BLaER1 treated with 17β-estradiol and CSF1 and Interleukin-3, amounts not matched to agents 10 nM and 100 nM (cell line): ENCODE data around the gene GADD45A.
"Not testable (repeated sequence)": the region's sequence is repeated elsewhere in the genome, so short reads cannot be mapped to it uniquely, and the experiment has no call there.

Experiments used
- H3K27ac ChIP-seq, 11 experiments: shearing (Covaris generic); formaldehyde crosslinking; 2 replicates each; pipeline ENCODE4 v1.8.1; 2022
- H3K27me3 ChIP-seq, 11 experiments: shearing (Covaris generic); formaldehyde crosslinking; 2 replicates each; pipeline ENCODE4 v1.8.1; 2022
- H3K36me3 ChIP-seq, 11 experiments: shearing (Covaris generic); formaldehyde crosslinking; 2 replicates each; pipeline ENCODE4 v1.8.1; 2022
- H3K4me1 ChIP-seq, 10 experiments: shearing (Covaris generic); formaldehyde crosslinking; 2 replicates each; pipeline ENCODE4 v1.8.1; 2022
- H3K4me2 ChIP-seq, 11 experiments: shearing (Covaris generic); formaldehyde crosslinking; 2 replicates each; pipeline ENCODE4 v1.8.1; 2022
- H3K4me3 ChIP-seq, 10 experiments: shearing (Covaris generic); formaldehyde crosslinking; 2 replicates each; pipeline ENCODE4 v1.8.1; 2022
- H3K9ac ChIP-seq, 11 experiments: shearing (Covaris generic); formaldehyde crosslinking; 2 replicates each; pipeline ENCODE4 v1.8.1; 2022
- H3K9me3 ChIP-seq, 11 experiments: shearing (Covaris generic); formaldehyde crosslinking; replicated peaks in 1 of 11; 2 replicates each; pipeline ENCODE4 v1.8.1; 2022
- H4K20me1 ChIP-seq, 11 experiments: shearing (Covaris generic); formaldehyde crosslinking; 2 replicates each; pipeline ENCODE4 v1.8.1; 2022
- Cebpa-rat ChIP-seq, 11 experiments: shearing (Covaris generic); IDR thresholded peaks; 2 replicates each; pipeline ENCODE4 v1.8.1; 2022

GADD45A gene

DNA sequence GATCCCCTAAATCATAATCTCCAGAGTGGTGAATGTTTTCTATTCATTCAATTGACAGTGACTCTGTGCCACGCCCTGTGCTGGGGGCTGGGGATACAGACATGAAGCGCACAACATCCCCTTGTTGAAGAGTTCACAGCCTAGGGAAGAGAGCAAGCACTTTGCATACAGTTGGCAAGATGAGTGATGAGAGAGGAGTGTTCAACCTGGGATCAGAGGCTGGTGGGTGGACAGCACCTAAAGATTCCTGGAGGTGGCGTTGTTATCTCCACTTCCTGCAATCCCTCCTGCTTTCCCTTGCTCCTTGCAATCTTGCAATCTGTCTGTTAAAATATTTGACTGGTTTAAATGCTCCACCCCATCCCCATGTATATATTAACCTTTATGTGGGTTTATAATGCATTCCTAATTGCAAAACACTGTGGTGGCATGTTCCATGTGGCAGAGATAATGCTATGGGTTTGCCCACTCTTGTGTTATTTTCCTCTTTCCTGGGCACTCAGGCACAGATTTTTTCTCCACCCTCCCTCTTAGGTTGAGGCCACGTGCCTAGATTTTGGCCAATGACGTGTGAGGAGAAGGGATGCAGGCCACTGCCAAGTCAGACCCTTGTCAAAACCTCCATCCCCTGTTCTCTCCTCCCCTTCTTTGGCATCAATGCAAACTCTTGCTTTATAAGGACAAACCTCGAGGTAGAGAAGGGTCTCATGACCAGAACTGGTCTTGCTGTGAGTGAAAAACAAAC, 36.2 kb upstream of the GADD45A start:
- Histone ChIP-seq H3K4me1 (peaks cover 0 to 7% (median 0%) of the 10 kb centered on the region in 10 experiments; a peak in 2 of 20 replicates), H4K20me1 (no peaks in the 10 kb centered on the region), H3K27me3 (no peaks in the 10 kb centered on the region), H3K4me2 (no peak overlapping the region), H3K36me3 (no peaks in the 10 kb centered on the region), H3K9ac (no peak overlapping the region), H3K27ac (no peak overlapping the region), H3K4me3 (no peak overlapping the region), H3K9me3 (no peaks in the 10 kb centered on the region)
- TF ChIP-seq Cebpa-rat (IDR thresholded peaks at IDR 0.05) = no peak

- H3K27me3 ChIP-seq = no peaks in the 10 kb centered on the region
These were observed 34.9 kb upstream of the GADD45A start for GRCh38 chr1:67650061-67650460.

DNA sequence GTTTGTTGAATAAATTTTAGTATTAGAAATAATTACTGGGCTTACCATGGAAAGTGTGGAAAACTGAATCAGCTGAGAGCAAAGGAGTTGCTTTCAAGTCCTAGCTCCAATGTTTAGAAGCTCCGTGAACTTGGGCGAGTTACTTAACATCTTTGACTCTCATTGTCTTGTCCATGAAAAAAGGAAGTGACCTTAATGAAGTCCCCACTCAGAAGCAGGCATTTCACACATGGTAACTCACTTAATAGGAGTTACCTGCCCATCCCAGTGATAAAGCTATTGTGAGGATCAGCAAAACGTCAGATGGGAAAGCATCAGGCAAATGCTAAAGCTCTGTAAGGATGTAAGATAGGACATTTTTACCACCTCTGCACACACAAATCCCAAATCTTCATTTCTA, 34.0 kb upstream of the GADD45A start:
- H4K20me1 ChIP-seq = no peaks in the 10 kb centered on the region
- H3K4me1 ChIP-seq = peaks cover 0 to 7% (median 0%) of the 10 kb centered on the region in 10 experiments; a peak in 2 of 20 replicates
- H3K36me3 ChIP-seq = no peaks in the 10 kb centered on the region
- no peak overlapping the region for H3K27ac ChIP-seq
- no peaks in the 10 kb centered on the region for H3K27me3 ChIP-seq
- H3K9me3 ChIP-seq = no peaks in the 10 kb centered on the region
- H3K4me3 ChIP-seq = no peak overlapping the region
- no peak overlapping the region for H3K9ac ChIP-seq
- no peak for TF ChIP-seq Cebpa-rat (IDR thresholded peaks at IDR 0.05)
- H3K4me2 ChIP-seq = no peak overlapping the region

More at GRCh38 chr1:67650061-67650460, 34.9 kb upstream of the GADD45A start:
- Histone ChIP-seq H3K4me2 (no peak overlapping the region), H3K4me1 (peaks cover 0 to 7% (median 0%) of the 10 kb centered on the region in 10 experiments; a peak in 2 of 20 replicates), H3K9me3 (no peaks in the 10 kb centered on the region), H3K27ac (no peak overlapping the region), H3K9ac (no peak overlapping the region), H4K20me1 (no peaks in the 10 kb centered on the region), H3K4me3 (no peak overlapping the region), H3K36me3 (no peaks in the 10 kb centered on the region)
- no peak for TF ChIP-seq Cebpa-rat (IDR thresholded peaks at IDR 0.05)

- Histone ChIP-seq H3K4me2 (no peak overlapping the region), H3K27me3 (no peaks in the 10 kb centered on the region), H3K9ac (no peak overlapping the region), H3K4me1 (peaks cover 0 to 7% (median 0%) of the 10 kb centered on the region in 10 experiments; a peak in 2 of 20 replicates), H3K27ac (no peak overlapping the region), H3K36me3 (no peaks in the 10 kb centered on the region), H3K4me3 (no peak overlapping the region), H3K9me3 (no peaks in the 10 kb centered on the region; a peak in 1 of 22 replicates), H4K20me1 (no peaks in the 10 kb centered on the region)
- TF ChIP-seq Cebpa-rat (IDR thresholded peaks at IDR 0.05) = no peak
These were observed 32.2 kb upstream of the GADD45A start for GRCh38 chr1:67652800-67653199.

DNA sequence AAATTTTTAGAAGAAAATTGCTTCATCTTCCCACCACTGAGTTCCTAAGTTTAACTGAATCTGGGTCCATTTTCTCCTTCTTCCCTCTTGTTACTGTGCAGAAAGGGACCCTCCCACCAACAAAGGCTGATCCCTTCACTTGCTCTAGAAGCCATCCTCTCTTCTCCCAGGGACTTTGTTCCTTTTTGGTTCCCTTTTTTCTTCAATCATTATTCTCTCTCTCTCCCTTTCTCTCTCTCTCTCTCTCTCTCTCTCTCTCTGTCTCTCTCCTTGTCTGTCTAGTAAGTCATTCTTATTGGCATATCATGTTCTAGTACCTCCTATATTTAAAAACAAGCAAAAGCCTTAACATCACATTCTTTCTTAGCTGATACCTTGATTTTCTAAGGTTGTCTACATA, 31.7 kb upstream of the GADD45A start:
- Histone ChIP-seq H3K4me2 (no peak overlapping the region), H3K27ac (no peak overlapping the region), H3K4me3 (no peak overlapping the region), H3K27me3 (no peaks in the 10 kb centered on the region), H4K20me1 (no peaks in the 10 kb centered on the region), H3K36me3 (no peaks in the 10 kb centered on the region), H3K9me3 (no peaks in the 10 kb centered on the region; a peak in 1 of 22 replicates), H3K4me1 (peaks cover 0 to 7% (median 0%) of the 10 kb centered on the region in 10 experiments; a peak in 2 of 20 replicates), H3K9ac (no peak overlapping the region)
- TF ChIP-seq Cebpa-rat (IDR thresholded peaks at IDR 0.05) = no peak

- no peak for TF ChIP-seq Cebpa-rat (IDR thresholded peaks at IDR 0.05)
- H3K4me3 ChIP-seq = no peak overlapping the region
- H3K36me3 ChIP-seq = no peaks in the 10 kb centered on the region
- H3K4me2 ChIP-seq = no peak overlapping the region
- no peak overlapping the region for H3K9ac ChIP-seq
- no peaks in the 10 kb centered on the region for H4K20me1 ChIP-seq
- no peak overlapping the region for H3K27ac ChIP-seq
- H3K9me3 ChIP-seq = no peaks in the 10 kb centered on the region; a peak in 1 of 22 replicates
- H3K4me1 ChIP-seq = peaks cover 0 to 7% (median 0%) of the 10 kb centered on the region in 10 experiments; a peak in 2 of 20 replicates
- H3K27me3 ChIP-seq = no peaks in the 10 kb centered on the region
These were observed 29.4 kb upstream of the GADD45A start for GRCh38 chr1:67655581-67655980.

GRCh38 chr1:67657152-67657551, 27.8 kb upstream of the GADD45A start:
- H4K20me1 ChIP-seq, H3K4me1 ChIP-seq, H3K27me3 ChIP-seq, H3K4me2 ChIP-seq, H3K4me3 ChIP-seq, H3K9me3 ChIP-seq, H3K9ac ChIP-seq, H3K36me3 ChIP-seq, H3K27ac ChIP-seq: not testable (repeated sequence)

GRCh38 chr1:67659229-67659628, 25.8 kb upstream of the GADD45A start:
- no peak for TF ChIP-seq Cebpa-rat (IDR thresholded peaks at IDR 0.05)
- H3K4me3 ChIP-seq = no peak overlapping the region
- H3K9ac ChIP-seq = no peak overlapping the region
- no peaks in the 10 kb centered on the region for H3K36me3 ChIP-seq
- no peaks in the 10 kb centered on the region for H3K27me3 ChIP-seq
- no peak overlapping the region for H3K4me2 ChIP-seq
- H3K4me1 ChIP-seq = no peaks in the 10 kb centered on the region
- H3K9me3 ChIP-seq = no peaks in the 10 kb centered on the region; a peak in 1 of 22 replicates
- no peaks in the 10 kb centered on the region for H4K20me1 ChIP-seq
- no peak overlapping the region for H3K27ac ChIP-seq

- Histone ChIP-seq H4K20me1 (no peaks in the 10 kb centered on the region), H3K4me2 (no peak overlapping the region), H3K4me3 (no peak overlapping the region), H3K27me3 (no peaks in the 10 kb centered on the region), H3K4me1 (no peaks in the 10 kb centered on the region), H3K36me3 (no peaks in the 10 kb centered on the region), H3K9me3 (no peaks in the 10 kb centered on the region), H3K9ac (no peak overlapping the region), H3K27ac (no peak overlapping the region)
- TF ChIP-seq Cebpa-rat (IDR thresholded peaks at IDR 0.05) = no peak
These were observed 22.1 kb upstream of the GADD45A start for GRCh38 chr1:67662884-67663283.

DNA sequence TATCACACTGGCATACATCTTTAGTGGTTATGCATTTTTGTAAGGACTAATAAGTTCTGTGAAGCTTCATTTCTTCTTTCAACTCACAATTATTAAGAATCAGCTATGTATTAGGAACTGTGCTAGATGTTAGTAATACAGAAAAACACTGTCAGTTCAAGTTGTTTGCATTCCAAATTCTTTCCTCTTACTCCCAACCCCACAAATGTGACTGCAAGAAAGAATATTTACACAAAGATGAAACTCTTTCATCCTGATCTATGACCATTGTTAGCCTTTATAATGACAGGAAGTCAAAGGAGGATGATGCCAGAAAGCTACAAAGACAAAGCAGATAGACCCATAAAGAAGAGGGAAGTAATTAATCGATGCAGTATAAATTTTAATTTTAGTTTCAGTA, 21.0 kb upstream of the GADD45A start:
- H3K9me3 ChIP-seq = no peaks in the 10 kb centered on the region
- H3K36me3 ChIP-seq = no peaks in the 10 kb centered on the region
- H3K4me3 ChIP-seq = no peak overlapping the region
- H4K20me1 ChIP-seq = no peaks in the 10 kb centered on the region; a peak in 1 of 22 replicates
- no peak overlapping the region for H3K4me2 ChIP-seq
- H3K9ac ChIP-seq = no peak overlapping the region
- no peak for TF ChIP-seq Cebpa-rat (IDR thresholded peaks at IDR 0.05)
- H3K27me3 ChIP-seq = no peaks in the 10 kb centered on the region
- H3K27ac ChIP-seq = no peak overlapping the region
- no peaks in the 10 kb centered on the region for H3K4me1 ChIP-seq

DNA sequence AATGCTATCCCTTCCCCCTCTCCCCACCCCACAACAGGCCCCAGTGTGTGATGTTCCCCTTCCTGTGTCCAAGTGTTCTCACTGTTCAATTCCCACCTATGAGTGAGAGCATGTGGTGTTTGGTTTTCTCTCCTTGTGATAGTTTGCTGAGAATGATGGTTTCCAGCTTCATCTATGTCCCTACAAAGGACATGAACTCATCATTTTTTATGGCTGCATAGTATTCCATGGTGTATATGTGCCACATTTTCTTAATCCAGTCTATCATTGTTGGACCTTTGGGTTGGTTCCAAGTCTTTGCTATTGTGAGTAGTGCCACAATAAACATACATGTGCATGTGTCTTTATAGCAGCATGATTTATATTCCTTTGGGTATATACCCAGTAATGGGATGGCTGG, 19.7 kb upstream of the GADD45A start:
- not testable (repeated sequence) for H3K36me3 ChIP-seq, H3K4me2 ChIP-seq, H3K9ac ChIP-seq, H3K27me3 ChIP-seq, H3K4me3 ChIP-seq, H3K4me1 ChIP-seq, H3K27ac ChIP-seq, H3K9me3 ChIP-seq, H4K20me1 ChIP-seq
